IMR-90 (cell line): ENCODE data around the gene FLT4.

Source experiments
- CHD1 ChIP-seq: IDR thresholded peaks from 2 replicates; pipeline ENCODE4 v1.6.1; 2012; ENCODE audit warnings: low read depth, low read length, improper control_type of control experiment
- CTCF ChIP-seq: conservative IDR thresholded peaks from 2 replicates; pipeline ENCODE4 v1.5.1; 2012; ENCODE audit warnings: mild to moderate bottlenecking, low read depth, low read length, improper control_type of control experiment

- TF ChIP-seq CTCF (no peak), CHD1 (no peak)
Observed at GRCh38 chr5:180625791-180626660, 23.4 kb downstream of the FLT4 start.
